HepG2 (cell line): ENCODE measurements around the gene SLC22A14. TPM values are rescaled to one million over a fixed set of nuclear protein-coding genes. Genes with fewer than 3 reads are reported as not detected.

Source experiments
- ATAC-seq: fragments of 200-7000 bp; cut with Tn5 transposase; 3 replicates; pipeline ENCODE4 v1.9.1; 2020; ENCODE audit warnings: mild to moderate bottlenecking, moderate library complexity
- BruUV-seq: library from RNA; stranded (reverse); fragments of 400-500 nt; replicated peaks from 2 replicates; lab custom pipeline; 2021; lab: Mats Ljungman, UMichigan
- CTCF ChIA-PET: fragments of 300-600 bp; formaldehyde crosslinking; extraction: SDS; loops from one replicate; lab custom pipeline; 2021; ENCODE audit warnings: low total read pairs, inconsistent platforms, low intra/inter-chr PET ratio; lab: Yijun Ruan, JAX
- POLR2A ChIA-PET: fragments of 350-600 bp; sonication (Branson Sonifier 250); formaldehyde crosslinking; loops from one replicate; lab custom pipeline; 2020; ENCODE audit warnings: antibody characterized with exemption, inconsistent platforms; lab: Yijun Ruan, JAX
- DNase-seq: peaks from one replicate; pipeline ENCODE4 v3.0.0-alpha.2; 2015; ENCODE audit warnings: low spot score
- FAIRE-seq: peaks from 3 replicates; lab custom pipeline; 2011; peaks lifted over from hg19 to GRCh38; lab: Jason Lieb, UNC
- H2AFZ ChIP-seq: one replicate; pipeline ENCODE4 v1.6.1; 2011; ENCODE audit warnings: low read length, inconsistent platforms
- H3K27ac ChIP-seq: fragments of 300-600 bp; 3 replicates; pipeline ENCODE4 v1.8.0; 2011; ENCODE audit warnings: mixed run types, mild to moderate bottlenecking, mixed read lengths, low read length, inconsistent platforms; ENCODE audit not compliant: insufficient read depth; ENCODE audit errors: extremely low read length
- H3K27me3 ChIP-seq, 2 experiments: fragments of 200-600 bp in 1 of 2; 2 replicates in 1 of 2; 3 replicates in 1 of 2; pipeline versions ENCODE4 v1.6.0 to v1.8.0; 2011; ENCODE audit warnings: low read length in 2 of 2, mild to moderate bottlenecking in 2 of 2, moderate library complexity in 2 of 2, inconsistent platforms in 1 of 2; ENCODE audit not compliant: insufficient read depth in 2 of 2, control insufficient read depth in 1 of 2
- H3K36me3 ChIP-seq, 2 experiments: fragments of 200-600 bp in 1 of 2; replicated peaks in 1 of 2; 2 replicates in 1 of 2; 3 replicates in 1 of 2; pipeline versions ENCODE4 v1.5.1 to v1.8.0; 2011; ENCODE audit warnings: low read length in 2 of 2, inconsistent platforms in 1 of 2; ENCODE audit not compliant: insufficient read depth in 2 of 2, control insufficient read depth in 1 of 2
- H3K4me1 ChIP-seq: 2 replicates; pipeline ENCODE4 v1.5.1; 2012; ENCODE audit warnings: low read length, inconsistent platforms; ENCODE audit not compliant: insufficient read depth
- H3K4me2 ChIP-seq: 2 replicates; pipeline ENCODE4 v1.6.0; 2011; ENCODE audit warnings: low read depth, low read length, inconsistent platforms
- H3K4me3 ChIP-seq, 3 experiments: fragments of 200-600 bp in 1 of 3; sonication (generic), shearing (Covaris generic) in 1 of 3; replicated peaks in 1 of 3; 2 replicates each; pipeline ENCODE4 v1.5.1; 2011 to 2016; ENCODE audit warnings: low read length in 3 of 3, inconsistent platforms in 2 of 3, low read depth in 2 of 3, mild to moderate bottlenecking in 2 of 3, control low read depth in 1 of 3, mixed read lengths in 1 of 3; ENCODE audit not compliant: insufficient read depth in 1 of 3
- H3K79me2 ChIP-seq: one replicate; pipeline ENCODE4 v1.6.1; 2011; ENCODE audit warnings: low read length, inconsistent platforms; ENCODE audit not compliant: insufficient read depth
- H3K9ac ChIP-seq: 2 replicates; pipeline ENCODE4 v1.6.0; 2011; ENCODE audit warnings: mild to moderate bottlenecking, low read depth, low read length, inconsistent platforms; ENCODE audit not compliant: insufficient read depth
- H3K9me3 ChIP-seq: 2 replicates; pipeline ENCODE4 v1.5.1; 2012; ENCODE audit warnings: mild to moderate bottlenecking, low read length
- H4K20me1 ChIP-seq: 2 replicates; pipeline ENCODE4 v1.6.0; 2011; ENCODE audit warnings: inconsistent platforms, mild to moderate bottlenecking, low read length, moderate library complexity; ENCODE audit not compliant: insufficient read depth
- HDAC6 ChIP-seq: fragments of 200-600 bp; sonication (generic); IDR thresholded peaks from 2 replicates; pipeline ENCODE4 v1.7.0; 2017; ENCODE audit warnings: mild to moderate bottlenecking, antibody characterized with exemption, low read length, low read depth
- MTA3 ChIP-seq: sonication (generic); formaldehyde crosslinking; IDR thresholded peaks from 2 replicates; pipeline ENCODE4 v1.4.0; 2020; ENCODE audit warnings: missing genetic modification reagents
- TBP ChIP-seq: sonication (generic); formaldehyde crosslinking; IDR thresholded peaks from 2 replicates; pipeline ENCODE4 v1.5.0; 2020; ENCODE audit warnings: missing genetic modification reagents
- TERF1 ChIP-seq: sonication (generic); formaldehyde crosslinking; IDR thresholded peaks from 2 replicates; pipeline ENCODE4 v1.8.0; 2022; ENCODE audit warnings: mild to moderate bottlenecking, missing genetic modification reagents, moderate library complexity
- YY1 ChIP-seq: IDR thresholded peaks from 2 replicates; pipeline ENCODE4 v1.6.1; 2011; ENCODE audit warnings: low read length, low read depth, moderate library complexity, mild to moderate bottlenecking; ENCODE audit not compliant: insufficient read depth, insufficient replicate concordance
- ZEB1 ChIP-seq: IDR thresholded peaks from 2 replicates; pipeline ENCODE4 v1.6.1; 2012; ENCODE audit warnings: mild to moderate bottlenecking, low read depth, inconsistent platforms; ENCODE audit not compliant: insufficient replicate concordance
- ZFP37 ChIP-seq: sonication (generic); formaldehyde crosslinking; IDR thresholded peaks from 2 replicates; pipeline ENCODE4 v1.4.0; 2020; ENCODE audit warnings: missing genetic modification reagents, borderline replicate concordance
- ZFP62 ChIP-seq: sonication (generic); formaldehyde crosslinking; IDR thresholded peaks from 2 replicates; pipeline ENCODE4 v1.4.0; 2020; ENCODE audit warnings: missing genetic modification reagents
- ZMYM4 ChIP-seq: sonication (generic); formaldehyde crosslinking; IDR thresholded peaks from 2 replicates; pipeline ENCODE4 v1.8.1; 2023; ENCODE audit warnings: mild to moderate bottlenecking, missing genetic modification reagents
- ZNF121 ChIP-seq: sonication (generic); formaldehyde crosslinking; IDR thresholded peaks from 2 replicates; pipeline ENCODE4 v1.5.0; 2020; ENCODE audit warnings: mild to moderate bottlenecking, missing genetic modification reagents
- ZNF550 ChIP-seq: sonication (generic); formaldehyde crosslinking; IDR thresholded peaks from 2 replicates; pipeline ENCODE4 v1.4.0; 2020; ENCODE audit warnings: mild to moderate bottlenecking, missing genetic modification reagents, borderline replicate concordance
- ZNF598 ChIP-seq: sonication (generic); formaldehyde crosslinking; IDR thresholded peaks from 2 replicates; pipeline ENCODE4 v1.5.1; 2020; ENCODE audit warnings: mild to moderate bottlenecking, missing genetic modification reagents, borderline replicate concordance
- ZNF720 ChIP-seq: sonication (generic); formaldehyde crosslinking; IDR thresholded peaks from 2 replicates; pipeline ENCODE4 v1.4.0; 2020; ENCODE audit warnings: missing genetic modification reagents
- ZNF75D ChIP-seq: sonication (generic); formaldehyde crosslinking; IDR thresholded peaks from 2 replicates; pipeline ENCODE4 v1.8.1; 2023; ENCODE audit warnings: missing genetic modification reagents, mild to moderate bottlenecking, borderline replicate concordance
- ZNF883 ChIP-seq: sonication (generic); formaldehyde crosslinking; IDR thresholded peaks from 2 replicates; pipeline ENCODE4 v1.5.1; 2020; ENCODE audit warnings: mild to moderate bottlenecking, missing genetic modification reagents; ENCODE audit errors: not compliant biosample characterization
- WGBS: methylation state at CpG from one replicate; pipeline ENCODE4 v1.1.6; 2017; ENCODE audit warnings: low lambda C conversion rate; 5-methylcytosine and 5-hydroxymethylcytosine counted together
- in situ Hi-C: cut with HindIII; loops from 2 replicates; pipeline ENCODE4 v1.10.0; 2017; ENCODE audit warnings: low pct_unique_long_range_greater_than_20kb; ENCODE audit not compliant: extremely low pct_ligation_motif_present
- intact Hi-C: fragments of 100-400 bp; cut with micrococcal nuclease; formaldehyde crosslinking; loops from one replicate; pipeline ENCODE4 v1.10.0; 2022; ENCODE audit not compliant: unreplicated experiment
- polyA plus RNA-seq, 8 experiments: library from polyadenylated mRNA; depleted of rRNA in 3 of 8; stranded (reverse) in 7 of 8; unstranded in 1 of 8; fragments of >200 nt; fragmentation: Illumina TruSeq in 4 of 8; extraction: Trizol in 4 of 8; gene quantifications; 2 replicates each; pipeline versions ENCODE4 v1.2.1 to v1.2.3, GENCODE V29; 2011 to 2016; ENCODE audit warnings: low read depth in 4 of 8, missing spikeins in 1 of 8, mixed read lengths in 1 of 8; ENCODE audit not compliant: insufficient read depth in 1 of 8
- total RNA-seq, 5 experiments: library from RNA; depleted of rRNA; stranded (reverse); fragments of >200 nt; fragmentation: Illumina TruSeq; extraction: Trizol; gene quantifications; 2 replicates each; pipeline ENCODE4 v1.2.3, GENCODE V29; 2016; ENCODE audit warnings: low read depth in 1 of 5
- TF ChIP-seq, protein P1 (sequence below): sonication (generic); formaldehyde crosslinking; IDR thresholded peaks from 2 replicates; pipeline ENCODE4 v1.4.0; 2020; ENCODE audit warnings: mild to moderate bottlenecking, missing genetic modification reagents

The SLC22A14 gene
- total and polyA plus RNA-seq, 2 of the 13 experiments (the other 11 are each of a cell fraction or from before 2014, with no cell fraction given), result 0.03 TPM; not detected in 1

GRCh38 chr3:38353151-38353550, 71.1 kb downstream of the SLC22A14 start:
- BruUV-seq, result no TSS peak
- H3K4me2 ChIP-seq, result no peak overlapping the region
- H3K79me2 ChIP-seq, result peaks cover 77% of the 10 kb centered on the region
- no peak overlapping the region for H2AFZ ChIP-seq
- ChIA-PET CTCF (no interaction called here), POLR2A (no interaction called here)
- FAIRE-seq, result no peak
- peaks cover 29% of the 10 kb centered on the region for H4K20me1 ChIP-seq
- intact Hi-C loops, result no loop called here
- H3K9me3 ChIP-seq, result no peaks in the 10 kb centered on the region
- DNase-seq, result no peak
- no peak for ATAC-seq
- H3K36me3 ChIP-seq, result peaks cover 19 to 58% of the 10 kb centered on the region in 2 experiments
- no peak overlapping the region for H3K27ac ChIP-seq
- in situ Hi-C loops, result no loop called here
- no peaks in the 10 kb centered on the region for H3K27me3 ChIP-seq
- TF ChIP-seq YY1 (no peak), MTA3 (CRISPR knock-in tag) (no peak), ZNF121 (CRISPR knock-in tag) (0 out of 2 replicates have a peak, but pooled peaks have one; percentile 25), ZNF883 (CRISPR knock-in tag) (no peak)
- H3K4me3 ChIP-seq, result no peak overlapping the region
- H3K4me1 ChIP-seq, result peaks cover 38% of the 10 kb centered on the region
- H3K9ac ChIP-seq, result no peak overlapping the region
- over 99% methylated on average over 4 of the region's 4 CpGs for WGBS

- Histone ChIP-seq H3K4me2 (no peak overlapping the region), H3K4me3 (no peak overlapping the region), H3K36me3 (peaks cover 17 to 49% of the 10 kb centered on the region in 2 experiments), H3K9me3 (no peaks in the 10 kb centered on the region), H3K27me3 (no peaks in the 10 kb centered on the region), H3K9ac (no peak overlapping the region), H4K20me1 (peaks cover 28% of the 10 kb centered on the region), H3K27ac (no peak overlapping the region), H3K4me1 (peaks cover 22% of the 10 kb centered on the region), H2AFZ (no peak overlapping the region), H3K79me2 (peaks cover 64% of the 10 kb centered on the region)
- ChIA-PET POLR2A (interaction anchor here (0.8 kb wide), 1 partner anchor 8 kb away, joined by 3 read pairs; the partner anchor contains the start of gene XYLB), CTCF (no interaction called here)
- intact Hi-C loops (no loop called here), in situ Hi-C loops (no loop called here)
- FAIRE-seq (no peak), ATAC-seq (no peak), DNase-seq (no peak)
- 90% methylated on average over 4 of the region's 4 CpGs for WGBS
- no TSS peak for BruUV-seq
- TF ChIP-seq, protein P1, sequence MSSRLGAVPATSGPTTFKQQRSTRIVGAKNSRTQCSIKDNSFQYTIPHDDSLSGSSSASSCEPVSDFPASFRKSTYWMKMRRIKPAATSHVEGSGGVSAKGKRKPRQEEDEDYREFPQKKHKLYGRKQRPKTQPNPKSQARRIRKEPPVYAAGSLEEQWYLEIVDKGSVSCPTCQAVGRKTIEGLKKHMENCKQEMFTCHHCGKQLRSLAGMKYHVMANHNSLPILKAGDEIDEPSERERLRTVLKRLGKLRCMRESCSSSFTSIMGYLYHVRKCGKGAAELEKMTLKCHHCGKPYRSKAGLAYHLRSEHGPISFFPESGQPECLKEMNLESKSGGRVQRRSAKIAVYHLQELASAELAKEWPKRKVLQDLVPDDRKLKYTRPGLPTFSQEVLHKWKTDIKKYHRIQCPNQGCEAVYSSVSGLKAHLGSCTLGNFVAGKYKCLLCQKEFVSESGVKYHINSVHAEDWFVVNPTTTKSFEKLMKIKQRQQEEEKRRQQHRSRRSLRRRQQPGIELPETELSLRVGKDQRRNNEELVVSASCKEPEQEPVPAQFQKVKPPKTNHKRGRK (CRISPR knock-in tag), result no peak
- no peak for TF ChIP-seq HDAC6
- TF ChIP-seq ZFP62 (CRISPR knock-in tag), result no peak
- TF ChIP-seq TBP (CRISPR knock-in tag), result no peak
- TF ChIP-seq ZNF598, result no peak
- TF ChIP-seq ZMYM4 (CRISPR knock-in tag), result no peak
- no peak for TF ChIP-seq ZNF720
- no peak for TF ChIP-seq ZEB1
- TF ChIP-seq ZNF550 (CRISPR knock-in tag), result no peak
- TF ChIP-seq ZFP37 (CRISPR knock-in tag), result no peak
- no peak for TF ChIP-seq TERF1 (CRISPR knock-in tag)
- no peak for TF ChIP-seq ZNF75D (CRISPR knock-in tag)
Observed at GRCh38 chr3:38354588-38355330, 72.7 kb downstream of the SLC22A14 start.
